ENCODE data around the gene ITPK1.

Gene ITPK1

DNA sequence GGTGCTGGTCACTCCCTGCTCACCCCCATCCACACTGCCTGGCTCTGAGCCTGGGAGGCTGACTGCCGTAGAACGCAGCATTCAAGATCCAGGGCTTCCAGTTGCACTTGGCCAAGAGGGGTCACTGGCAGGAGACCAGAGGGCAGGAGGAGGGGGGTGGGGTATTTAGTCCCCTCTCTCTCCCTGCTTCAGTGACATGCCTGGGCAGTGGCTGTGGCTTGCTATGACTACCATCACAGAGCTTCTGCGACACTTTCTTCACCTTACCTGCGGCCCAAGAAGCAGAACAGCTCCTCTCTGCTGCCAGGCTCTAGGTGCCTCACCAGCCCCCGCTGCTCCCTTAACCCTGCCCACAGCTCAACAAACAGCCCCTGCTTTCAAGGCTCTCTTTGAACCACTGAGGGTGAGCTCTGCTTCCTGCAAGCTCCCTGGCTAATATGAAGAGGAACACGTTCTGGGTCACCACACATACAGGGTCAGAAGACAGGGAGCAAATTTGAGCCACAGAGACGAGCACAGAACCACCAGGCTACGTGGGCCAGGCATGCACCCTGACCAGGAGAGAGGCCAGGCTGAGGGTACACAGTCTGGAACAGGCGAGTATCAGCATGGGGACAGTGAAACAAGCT is 55.7 kb downstream of the ITPK1 start:
- no peak for DNase-seq (ENCODE audit: low spot score)

DNA sequence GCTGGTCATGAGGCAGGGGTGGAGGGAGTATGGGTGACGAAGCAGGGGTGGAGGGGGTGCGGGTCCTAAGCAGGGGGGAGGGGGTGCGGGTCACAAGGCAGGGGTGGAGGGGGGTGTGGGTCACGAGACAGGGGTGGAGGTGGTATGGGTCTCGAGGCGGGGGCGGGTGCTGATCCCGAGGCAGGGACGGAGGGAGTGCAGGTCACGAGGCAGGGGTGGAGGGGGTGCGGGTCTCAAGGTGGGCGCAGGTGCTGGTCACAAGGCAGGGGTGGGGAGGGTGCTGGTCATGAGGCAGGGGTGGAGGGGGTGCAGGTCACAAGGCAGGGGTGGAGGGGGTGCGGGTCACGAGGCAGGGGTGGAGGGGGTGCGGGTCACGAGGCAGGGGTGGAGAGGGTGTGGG is 56.5 kb downstream of the ITPK1 start:
- no peak for DNase-seq (ENCODE audit: low spot score)

DNA sequence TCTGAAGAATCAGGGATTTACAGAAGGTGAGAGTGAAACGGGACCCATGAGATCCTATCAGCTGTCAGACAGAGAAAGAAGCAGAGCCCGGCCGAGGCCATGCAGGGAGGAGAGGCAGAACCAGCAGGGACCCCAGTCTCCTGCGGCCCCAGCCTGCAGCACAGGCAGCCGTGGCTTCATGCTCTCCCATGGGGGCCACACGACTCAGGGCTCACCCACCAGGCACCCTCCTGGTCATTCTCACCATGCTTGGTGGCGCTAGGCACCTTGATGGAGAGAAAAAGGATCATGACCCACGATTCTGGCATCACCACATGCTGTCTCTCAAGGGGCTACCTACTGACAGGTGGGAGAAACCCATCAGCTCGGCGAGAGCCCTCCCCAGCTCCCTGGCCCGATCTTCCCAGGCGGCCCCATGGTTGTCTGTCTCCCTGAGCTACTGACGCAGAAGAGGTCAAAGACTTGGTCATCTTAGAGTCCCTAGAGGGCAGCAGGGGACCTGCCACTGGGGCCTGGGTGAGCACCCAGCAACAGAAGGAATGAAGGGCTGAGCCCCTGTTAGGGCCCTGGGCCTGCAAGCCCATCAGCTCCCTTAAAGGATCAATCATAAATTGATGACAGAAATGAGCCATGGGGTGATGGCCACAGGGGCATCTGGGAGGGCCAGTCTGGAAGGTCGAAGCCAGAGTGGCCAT is 58.0 kb downstream of the ITPK1 start:
- no peak for DNase-seq (ENCODE audit: low spot score)

DNA sequence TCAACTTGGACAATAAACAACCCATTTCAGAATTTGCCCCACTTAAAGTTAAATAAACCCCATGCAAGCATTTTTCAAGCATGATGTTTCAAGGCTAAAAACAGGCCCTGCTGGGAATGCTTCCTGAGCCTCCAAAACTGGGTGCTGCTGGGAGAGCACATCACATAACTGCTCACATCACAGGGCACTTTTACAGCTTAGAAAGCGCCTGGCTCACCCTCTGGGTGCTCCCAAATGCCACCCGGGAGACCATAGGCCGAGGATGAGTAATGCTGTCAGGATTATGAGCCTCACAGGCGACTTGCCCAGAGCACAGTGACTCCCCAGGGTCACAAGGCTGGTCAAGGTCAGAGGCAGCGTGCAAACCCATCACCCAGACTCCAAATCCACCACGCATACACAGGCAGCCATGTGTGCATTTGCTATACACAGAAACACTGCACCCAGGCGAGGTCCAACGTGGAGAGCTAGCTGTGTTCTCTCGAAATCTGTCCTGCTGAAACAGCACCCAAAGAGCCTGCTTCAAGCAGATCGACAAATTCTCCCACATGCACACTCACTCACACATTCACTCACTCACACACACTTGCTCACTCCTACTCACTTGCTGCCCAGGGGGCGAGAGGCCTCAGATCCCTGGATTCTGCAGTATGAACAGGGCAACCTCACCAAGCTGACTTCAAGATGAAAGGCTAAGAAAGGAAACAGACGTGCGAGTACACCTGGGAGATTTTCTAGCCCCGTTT is 58.7 kb downstream of the ITPK1 start:
- no peak for DNase-seq (ENCODE audit: low spot score)

DNA sequence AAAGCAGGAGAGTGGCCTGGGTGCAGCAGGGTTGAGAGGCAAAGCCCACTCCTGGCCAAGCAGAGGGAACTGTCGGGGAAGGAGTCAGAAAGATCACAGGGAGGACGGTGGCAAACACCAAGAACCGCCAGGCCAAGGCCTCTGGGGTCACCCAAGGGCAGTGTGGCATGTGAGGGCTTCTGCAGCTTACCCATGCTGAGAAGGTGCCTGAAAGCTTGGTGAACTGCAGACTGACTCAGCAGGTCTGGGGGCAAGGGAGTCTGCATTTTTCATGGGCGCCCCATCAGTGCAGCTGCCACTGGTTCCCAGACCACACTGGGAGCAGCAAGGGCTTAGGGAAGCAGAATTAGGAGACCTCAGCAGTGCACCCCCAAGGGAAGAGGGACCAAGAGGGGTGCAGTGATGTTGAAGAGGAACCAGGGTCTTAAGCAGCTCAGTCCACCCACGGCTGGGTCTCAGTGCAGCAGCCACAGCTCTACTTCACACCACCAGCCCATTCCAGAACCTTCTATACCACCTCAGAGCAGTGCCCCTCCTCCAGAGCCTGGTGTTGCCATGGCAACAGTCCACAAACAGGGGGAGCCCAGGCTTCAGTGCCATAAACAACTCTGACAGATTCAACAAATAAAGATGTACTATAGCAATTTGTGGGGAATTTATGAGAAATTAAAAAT is 59.4 kb downstream of the ITPK1 start:
- DNase-seq (ENCODE audit: low spot score) = no peak

DNA sequence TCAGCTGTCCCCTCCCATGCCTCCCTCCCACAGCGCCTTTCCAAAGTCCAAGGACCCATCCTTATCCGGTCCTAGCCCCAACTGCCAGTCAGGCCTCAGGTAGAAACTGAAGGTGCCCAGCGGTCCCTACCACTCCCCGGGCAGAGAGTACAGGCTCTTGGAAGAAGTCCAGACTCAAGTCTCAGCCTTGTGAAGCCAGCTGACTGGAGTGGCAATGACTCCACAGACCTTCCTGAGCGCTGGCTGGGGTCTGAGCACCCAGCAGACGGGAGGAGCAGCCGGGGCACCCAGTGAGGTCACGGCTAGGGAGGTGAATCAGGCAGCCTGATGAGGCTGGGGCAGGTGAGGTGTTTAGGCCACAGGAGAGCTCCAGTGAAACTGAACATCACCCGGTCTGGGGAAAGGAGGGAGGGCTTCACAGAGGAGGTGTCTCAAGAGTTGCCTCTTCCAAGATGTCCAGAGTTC is 60.0 kb downstream of the ITPK1 start:
- no peak for DNase-seq (ENCODE audit: low spot score)

DNA sequence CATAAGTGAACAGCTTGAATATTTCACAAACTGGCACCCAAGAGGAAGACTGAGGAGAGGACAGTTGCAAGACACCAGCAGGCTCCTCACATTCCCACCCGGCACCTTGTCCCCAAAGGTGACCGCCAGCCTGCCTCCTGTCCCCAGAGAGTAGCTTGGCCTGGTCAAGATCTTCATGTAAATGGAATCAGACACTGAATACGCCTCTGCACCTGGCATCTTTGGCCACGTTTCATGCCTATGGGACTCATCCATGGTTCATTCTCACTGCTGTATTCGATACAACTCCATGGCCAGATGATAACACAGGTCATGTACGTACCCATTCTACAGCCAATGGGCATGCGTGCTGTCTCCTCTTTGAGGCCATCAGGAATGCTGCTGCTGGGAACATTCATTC is 60.8 kb downstream of the ITPK1 start:
- DNase-seq (ENCODE audit: low spot score) = no peak

DNA sequence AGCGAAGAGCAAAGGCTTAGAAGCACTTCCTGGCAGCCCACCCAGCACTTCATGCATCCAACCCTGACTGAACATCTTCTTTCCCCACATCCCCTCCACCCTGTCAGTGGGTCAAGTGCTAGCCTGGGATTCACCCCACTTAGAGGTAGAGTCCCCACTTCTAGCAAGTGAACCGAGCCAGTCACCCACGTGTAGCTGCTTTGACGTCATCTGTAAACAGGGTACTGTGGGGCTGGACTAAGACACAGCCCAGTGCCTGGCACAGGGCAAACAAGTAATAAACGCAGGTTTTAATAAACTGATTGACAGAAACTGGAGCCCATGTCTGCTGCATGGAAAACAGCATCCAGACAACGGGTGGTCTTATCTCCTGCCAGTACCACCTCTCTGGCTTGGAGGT is 61.7 kb downstream of the ITPK1 start:
- DNase-seq (ENCODE audit: low spot score) = no peak

DNA sequence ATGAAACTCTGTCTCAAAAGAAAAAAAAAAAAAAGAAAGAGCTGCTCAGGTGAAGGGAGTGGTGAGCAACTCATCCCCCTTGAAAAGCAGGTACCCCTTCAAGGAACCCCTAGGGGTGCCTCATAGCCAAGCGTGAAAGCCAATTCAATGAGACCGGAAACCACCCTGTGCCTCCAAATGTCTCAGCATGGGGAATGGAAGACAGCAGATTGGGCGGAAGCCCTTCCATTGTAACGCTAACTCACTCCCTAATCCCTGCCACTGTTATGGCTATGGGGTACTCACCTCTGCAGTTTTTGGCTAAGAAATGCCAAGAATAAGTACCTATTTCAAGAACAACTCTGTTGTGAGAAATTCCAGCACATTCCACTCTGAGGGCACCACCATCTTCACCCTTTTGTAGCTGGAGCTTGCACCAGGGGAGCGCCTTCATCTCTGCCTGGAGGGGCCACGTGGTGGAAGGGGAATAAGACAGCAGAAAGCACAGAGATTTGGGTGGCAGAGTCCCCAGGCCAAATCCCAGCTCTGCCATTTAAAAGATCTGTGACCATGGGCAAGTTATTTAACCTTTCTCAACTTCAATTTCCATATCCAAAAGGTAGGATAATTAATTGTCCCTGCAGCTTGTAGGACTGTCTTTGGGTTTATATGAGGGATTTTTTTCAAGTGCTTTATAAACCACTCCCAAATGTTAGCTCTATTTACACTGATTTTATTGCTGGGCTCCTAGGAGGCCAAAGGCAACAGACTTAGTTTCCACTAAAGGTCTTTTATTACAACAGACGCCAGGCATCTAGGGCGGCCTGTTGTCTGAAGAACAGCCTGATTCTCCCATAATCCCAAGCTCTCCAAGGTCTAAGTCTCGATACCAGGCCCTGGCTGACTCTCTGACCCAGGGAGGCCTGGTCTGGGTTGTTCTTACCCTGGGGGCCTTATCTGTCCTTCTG is 63.9 kb downstream of the ITPK1 start:
- no peak for DNase-seq (ENCODE audit: low spot score)

DNA sequence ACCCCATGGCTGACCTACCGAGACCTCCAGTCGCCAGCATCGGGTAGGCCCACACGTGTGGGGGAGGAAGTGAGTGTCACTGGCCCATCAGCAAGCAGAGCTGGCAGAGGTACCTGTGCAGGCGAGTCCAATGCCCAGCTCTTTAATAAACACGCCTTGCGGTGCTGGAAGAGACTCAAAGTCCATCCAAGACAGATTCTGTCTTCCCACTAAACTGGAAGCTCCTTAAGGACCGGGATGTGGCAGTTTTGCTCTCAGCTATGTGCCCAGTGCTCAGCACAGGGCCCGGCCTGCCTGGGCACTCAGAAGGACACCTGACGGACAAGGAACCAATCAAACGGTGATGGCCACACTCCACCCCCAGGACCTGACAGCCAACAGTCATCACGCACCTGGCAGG is 65.0 kb downstream of the ITPK1 start:
- no peak for DNase-seq (ENCODE audit: low spot score)

DNA sequence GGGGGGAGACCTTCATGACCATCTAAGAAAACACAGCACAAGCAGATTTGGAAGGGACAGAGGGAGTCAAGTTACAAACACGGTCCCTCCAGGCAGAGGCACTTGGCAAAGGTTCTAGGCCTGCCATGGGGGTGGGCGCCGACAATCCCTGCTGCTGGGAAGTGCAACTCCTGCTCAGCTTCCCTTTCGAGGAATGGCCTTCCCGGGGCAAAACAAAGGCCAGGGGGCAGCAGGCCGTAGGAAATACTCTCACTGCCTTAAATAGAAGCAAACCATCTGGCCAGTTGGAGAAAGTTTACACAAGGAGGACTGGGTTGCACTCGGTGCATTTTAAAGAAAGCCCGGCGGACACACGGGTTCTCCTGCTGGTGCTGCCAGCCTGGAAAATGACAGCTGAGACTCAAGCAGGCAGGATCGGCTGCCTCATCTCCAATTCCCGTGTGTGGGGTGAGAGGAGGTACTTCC is 65.8 kb downstream of the ITPK1 start:
- no peak for DNase-seq (ENCODE audit: low spot score)

DNA sequence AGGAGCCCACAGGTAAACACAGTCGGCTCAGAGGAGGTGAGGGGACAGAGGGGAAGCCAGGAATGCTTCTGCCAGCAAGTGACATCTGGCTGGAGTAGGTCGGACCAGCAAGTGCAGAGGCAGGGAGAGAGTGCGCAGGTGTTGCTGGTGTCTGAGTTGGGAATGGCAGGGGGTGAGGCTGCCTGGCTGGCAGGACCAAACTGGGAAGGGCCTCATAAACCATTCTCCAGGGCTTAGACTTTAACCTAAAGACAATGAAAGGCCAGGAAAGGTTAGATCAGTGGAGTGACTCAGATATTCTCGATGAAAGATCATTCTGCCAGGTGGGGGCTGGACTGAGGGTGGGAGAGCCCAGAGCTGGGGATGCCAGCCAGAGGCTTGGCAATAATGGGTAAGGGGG is 66.4 kb downstream of the ITPK1 start:
- DNase-seq (ENCODE audit: low spot score) = no peak

DNA sequence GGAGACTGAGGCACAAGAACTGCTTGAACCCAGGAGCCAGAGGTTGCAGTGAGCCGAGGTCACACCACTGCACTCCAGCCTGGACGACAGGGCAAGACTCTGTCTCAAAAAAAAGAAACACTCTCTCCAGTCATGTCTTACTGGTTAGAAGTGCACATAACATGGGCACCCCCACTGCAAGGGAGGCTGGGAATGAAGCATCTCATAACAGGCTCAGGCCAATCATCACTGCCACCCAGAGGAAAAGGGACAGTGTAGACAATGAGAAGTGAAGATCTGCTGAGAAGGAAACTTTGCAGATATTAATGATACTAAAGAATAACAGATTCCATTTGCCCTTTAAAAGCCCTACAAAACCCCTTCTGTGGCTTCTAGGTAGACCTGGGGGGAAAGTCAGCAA is 66.9 kb downstream of the ITPK1 start:
- DNase-seq (ENCODE audit: low spot score) = no peak

DNA sequence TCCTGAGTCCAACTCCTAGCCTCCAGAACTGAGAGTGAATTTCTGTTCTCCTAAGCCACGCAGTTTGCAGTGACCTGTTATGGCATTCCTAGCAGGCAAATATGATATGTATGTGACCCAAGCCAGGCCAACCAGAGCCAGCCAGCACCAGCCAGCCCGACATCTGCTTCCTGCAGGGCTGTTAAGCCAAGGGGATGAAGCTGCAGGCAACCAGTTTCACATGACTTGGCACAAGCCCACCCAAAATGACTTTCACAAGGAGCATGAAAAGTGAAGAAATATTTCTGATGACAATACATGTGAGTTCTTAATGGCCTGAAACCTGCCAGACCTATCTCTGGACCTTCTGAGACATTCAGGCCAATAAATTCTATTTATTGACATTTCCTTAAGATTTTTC is 68.1 kb downstream of the ITPK1 start:
- no peak for DNase-seq (ENCODE audit: low spot score)

DNA sequence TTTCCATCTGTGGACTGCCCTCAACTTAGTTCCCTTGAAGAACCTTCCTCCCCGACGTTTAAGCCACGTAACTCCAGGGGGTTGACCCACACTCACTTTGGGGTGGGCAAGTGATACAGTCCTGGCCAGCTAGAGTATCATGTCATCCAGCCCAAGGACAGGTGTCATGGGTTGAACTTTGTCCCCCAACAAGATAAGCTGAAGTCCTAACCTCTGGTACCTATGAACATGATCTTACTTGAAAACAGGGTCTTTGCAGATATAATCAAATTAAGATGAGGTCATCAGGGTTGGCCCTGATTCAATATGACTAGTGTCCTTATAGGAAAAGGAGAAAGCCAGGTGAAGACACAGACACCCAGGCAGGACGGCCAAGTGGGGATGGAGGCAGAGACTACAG is 68.6 kb downstream of the ITPK1 start:
- no peak for DNase-seq (ENCODE audit: low spot score)

DNA sequence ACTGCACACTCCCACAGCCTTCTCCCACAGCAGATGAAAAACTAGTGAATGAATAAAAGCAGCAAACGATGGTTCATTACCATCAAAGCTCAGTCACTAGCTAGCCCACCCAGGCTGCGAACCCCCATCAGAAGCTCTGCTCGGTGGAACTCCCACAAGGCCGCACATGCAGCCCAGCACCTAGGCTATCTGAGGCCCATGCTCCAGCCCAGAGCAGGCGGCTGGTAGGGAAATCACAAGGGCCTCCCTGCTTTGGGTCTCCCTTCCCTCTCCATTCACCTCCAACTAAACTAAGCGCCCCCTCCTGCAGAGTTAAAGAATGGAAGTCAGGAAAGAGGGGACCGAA is 69.0 kb downstream of the ITPK1 start:
- no peak for DNase-seq (ENCODE audit: low spot score)

DNA sequence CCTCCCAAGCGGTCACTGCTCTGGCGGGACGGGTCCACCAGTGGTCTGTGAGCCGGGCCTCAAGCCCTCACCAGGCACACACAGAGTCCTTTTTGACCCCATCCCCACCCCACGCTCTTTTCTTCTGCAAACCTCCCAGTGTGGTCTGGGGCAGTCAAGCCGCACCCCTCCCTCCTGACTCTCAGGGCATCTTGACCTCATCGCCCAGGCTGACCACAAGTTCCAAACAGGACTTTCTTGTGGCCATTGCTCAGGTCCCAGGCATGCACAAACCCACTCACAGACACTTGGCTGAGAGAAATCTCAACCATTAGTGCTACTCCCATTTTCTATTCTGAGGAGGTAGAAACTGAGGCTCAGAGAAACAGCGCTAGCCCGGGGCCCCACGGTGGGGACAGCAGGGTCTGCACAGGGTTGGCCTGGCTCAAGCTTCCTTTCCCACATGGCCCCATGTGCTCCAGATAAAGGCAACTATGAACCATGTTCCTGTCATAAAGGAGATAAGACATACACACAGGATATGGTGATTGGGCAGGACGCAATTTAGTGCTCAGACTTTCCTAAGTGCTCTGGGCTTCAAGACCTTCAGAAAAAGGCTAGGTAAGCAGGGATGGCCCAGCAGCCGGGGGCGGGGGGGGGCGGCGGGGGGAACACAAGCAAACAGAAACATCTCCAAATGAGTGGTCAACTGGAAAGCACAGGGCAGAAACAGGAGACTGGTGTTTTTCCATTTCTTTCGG is 69.6 kb downstream of the ITPK1 start:
- no peak for DNase-seq (ENCODE audit: low spot score)

DNA sequence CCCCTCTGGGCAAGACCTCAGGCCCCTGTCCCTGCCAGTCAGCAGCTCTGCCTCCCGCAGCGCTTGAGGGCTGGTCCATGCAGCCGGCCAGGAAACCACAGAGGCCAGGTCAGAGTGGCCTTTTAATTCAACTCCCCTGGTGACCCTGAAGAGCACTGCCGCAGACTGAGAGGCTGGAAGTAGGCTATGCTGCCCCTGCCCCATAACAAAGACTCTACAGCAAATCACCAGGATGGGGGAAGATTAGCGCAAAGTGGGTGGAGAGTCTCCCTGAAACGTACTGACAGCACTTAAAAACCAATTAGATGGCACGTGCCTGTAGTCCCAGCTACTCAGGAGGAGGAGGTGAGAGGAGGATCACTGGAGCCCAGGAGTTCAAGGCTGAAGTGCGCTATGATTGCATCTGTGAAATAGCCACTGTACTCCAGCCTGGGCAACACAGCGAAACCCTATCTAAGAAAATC is 70.5 kb downstream of the ITPK1 start:
- no peak for DNase-seq (ENCODE audit: low spot score)

DNA sequence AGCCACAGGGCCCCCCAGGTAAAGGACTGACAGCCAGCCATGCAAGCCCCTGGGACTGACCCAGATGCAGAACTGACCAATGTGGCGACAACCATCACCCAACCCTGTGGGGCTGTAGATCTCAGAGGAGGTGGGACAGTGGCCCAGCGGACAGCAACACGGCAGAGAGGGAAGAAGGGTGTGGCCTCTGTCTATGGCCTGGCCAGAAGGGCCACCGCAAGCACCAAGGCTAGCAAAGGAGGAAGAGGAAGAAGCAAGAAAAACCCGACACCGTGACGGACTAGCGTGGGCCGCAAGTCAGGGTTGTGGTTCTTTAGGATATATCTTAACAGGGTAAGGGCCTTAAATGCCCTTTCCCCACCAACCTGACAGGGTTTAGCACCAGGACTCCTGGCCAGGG is 71.2 kb downstream of the ITPK1 start:
- no peak for DNase-seq (ENCODE audit: low spot score)

DNA sequence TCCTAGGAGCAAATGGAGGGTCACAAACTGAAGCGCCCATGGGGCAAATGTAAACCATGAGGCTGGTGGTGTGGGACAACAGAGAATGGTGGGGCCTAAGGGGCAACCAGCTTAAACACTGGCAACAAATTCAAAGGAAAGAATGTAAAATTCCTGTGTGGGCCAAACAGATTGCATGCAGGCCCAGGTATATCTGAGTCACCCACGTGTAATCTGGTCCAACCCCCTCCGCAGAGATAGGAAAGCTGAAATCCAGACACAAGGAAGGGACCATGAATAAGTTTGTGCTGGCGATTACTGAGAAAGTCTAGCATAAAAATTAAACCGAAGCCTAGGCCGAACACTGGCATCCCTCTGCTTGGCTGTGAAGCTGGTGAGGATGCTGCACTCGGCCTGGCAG is 71.6 kb downstream of the ITPK1 start:
- DNase-seq (ENCODE audit: low spot score) = no peak
